Fibroblast of mammary gland (primary cell): ENCODE results near the gene WBP11.

Experiments used
- DNase-seq: peaks from one replicate; pipeline ENCODE4 v3.0.0-alpha.2; 2010; ENCODE audit warnings: low read depth
- H3K4me3 ChIP-seq: 2 replicates; pipeline ENCODE4 v1.5.1; 2011; ENCODE audit warnings: low read depth, mild to moderate bottlenecking, low read length, moderate library complexity; ENCODE audit not compliant: control insufficient read depth
- TF ChIP-seq, protein P1 (sequence below): conservative IDR thresholded peaks from 2 replicates; pipeline ENCODE4 v1.5.1; 2011; ENCODE audit warnings: low read depth, low read length, inconsistent platforms; ENCODE audit not compliant: control insufficient read depth, insufficient read depth

The WBP11 gene

DNA sequence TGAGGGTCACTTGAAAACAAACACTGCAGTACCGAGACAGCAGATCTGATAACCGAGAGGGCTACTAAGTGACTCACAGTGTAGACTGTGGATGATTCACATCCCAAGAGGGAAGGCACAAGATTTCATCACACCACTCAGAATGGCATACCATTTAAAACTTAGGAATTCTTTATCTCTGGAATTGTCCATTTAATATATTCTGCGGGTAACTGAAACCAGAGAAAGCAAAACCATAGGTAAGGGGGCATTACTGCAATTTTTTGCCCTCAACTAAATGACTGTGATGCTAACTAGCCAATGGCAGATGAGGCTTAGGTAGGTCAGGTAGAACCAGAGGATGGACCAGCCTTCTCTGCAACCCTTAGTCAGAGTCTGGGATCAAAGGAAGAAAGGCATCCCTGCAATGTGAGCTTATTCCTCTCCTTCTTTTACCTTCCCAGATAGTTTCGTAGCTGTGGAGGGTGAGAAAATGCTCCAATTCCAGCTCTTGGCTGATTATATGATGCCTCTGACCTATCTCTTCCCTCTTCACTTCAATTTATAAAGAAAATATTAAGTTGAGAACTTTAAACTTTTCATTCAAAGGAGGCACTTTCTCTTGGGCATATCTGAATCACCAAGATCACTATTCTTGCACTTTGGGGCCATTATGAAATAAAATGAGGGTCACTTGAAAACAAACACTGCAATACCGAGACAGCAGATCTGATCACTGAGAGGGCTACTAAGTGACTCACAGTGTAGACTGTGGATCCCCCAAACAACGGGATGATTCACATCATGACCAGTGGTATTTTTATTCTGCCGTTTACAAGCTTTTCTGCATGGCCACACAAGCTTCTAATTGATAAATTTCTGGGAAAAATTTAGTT, 33.3 kb upstream of the WBP11 start:
- TF ChIP-seq, protein P1, sequence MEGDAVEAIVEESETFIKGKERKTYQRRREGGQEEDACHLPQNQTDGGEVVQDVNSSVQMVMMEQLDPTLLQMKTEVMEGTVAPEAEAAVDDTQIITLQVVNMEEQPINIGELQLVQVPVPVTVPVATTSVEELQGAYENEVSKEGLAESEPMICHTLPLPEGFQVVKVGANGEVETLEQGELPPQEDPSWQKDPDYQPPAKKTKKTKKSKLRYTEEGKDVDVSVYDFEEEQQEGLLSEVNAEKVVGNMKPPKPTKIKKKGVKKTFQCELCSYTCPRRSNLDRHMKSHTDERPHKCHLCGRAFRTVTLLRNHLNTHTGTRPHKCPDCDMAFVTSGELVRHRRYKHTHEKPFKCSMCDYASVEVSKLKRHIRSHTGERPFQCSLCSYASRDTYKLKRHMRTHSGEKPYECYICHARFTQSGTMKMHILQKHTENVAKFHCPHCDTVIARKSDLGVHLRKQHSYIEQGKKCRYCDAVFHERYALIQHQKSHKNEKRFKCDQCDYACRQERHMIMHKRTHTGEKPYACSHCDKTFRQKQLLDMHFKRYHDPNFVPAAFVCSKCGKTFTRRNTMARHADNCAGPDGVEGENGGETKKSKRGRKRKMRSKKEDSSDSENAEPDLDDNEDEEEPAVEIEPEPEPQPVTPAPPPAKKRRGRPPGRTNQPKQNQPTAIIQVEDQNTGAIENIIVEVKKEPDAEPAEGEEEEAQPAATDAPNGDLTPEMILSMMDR: no peak
- peak; percentile 90 for DNase-seq
- no peak overlapping the region for H3K4me3 ChIP-seq

- no peak for DNase-seq
- H3K4me3 ChIP-seq: no peak overlapping the region
- TF ChIP-seq, protein P1: no peak
Observed at GRCh38 chr12:14834509-14834908, 31.2 kb upstream of the WBP11 start.

- DNase-seq: peak; percentile 15
- no peak overlapping the region for H3K4me3 ChIP-seq
- TF ChIP-seq, protein P1: no peak
Observed at GRCh38 chr12:14833952-14834351, 30.7 kb upstream of the WBP11 start.

DNA sequence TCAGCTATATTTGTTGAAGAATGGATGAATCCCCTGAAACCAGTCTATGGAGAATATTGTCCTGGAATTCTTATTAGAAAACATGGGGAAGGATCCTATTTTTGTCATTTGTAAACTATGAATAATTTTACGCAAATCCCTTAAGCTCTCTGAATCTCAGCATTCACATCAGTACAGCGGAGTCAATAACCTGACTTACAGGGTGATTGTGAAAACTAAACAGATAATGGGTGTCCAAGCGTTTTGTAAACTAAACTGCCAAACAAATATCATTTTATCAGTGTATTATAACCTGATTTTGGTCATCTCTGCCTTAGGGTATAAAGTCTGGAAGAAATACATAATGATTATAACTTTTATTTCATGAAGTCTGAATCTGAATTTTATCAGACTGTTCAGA, 30.1 kb upstream of the WBP11 start:
- no peak overlapping the region for H3K4me3 ChIP-seq
- DNase-seq: no peak
- TF ChIP-seq, protein P1: no peak

DNA sequence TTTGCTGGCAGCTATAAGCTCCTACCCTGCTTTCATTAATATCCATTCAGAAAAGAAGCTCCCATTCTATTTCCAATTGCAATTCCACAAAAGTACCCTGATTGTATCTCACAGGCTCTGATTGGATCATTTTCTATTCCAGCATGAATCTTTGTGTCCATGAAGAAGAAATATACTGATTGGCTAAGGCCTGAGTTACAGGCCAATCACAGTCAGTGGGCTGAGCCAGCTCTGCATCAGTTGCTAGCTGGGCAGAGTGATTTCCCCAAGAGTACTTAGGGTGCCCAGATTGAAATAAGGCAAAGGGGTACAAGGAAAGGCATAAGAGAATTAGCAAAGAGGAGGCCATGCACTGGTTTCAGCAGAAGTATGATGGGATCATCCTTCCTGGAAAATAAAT, 25.6 kb upstream of the WBP11 start:
- DNase-seq: peak; percentile 43
- TF ChIP-seq, protein P1: no peak
- no peak overlapping the region for H3K4me3 ChIP-seq

DNA sequence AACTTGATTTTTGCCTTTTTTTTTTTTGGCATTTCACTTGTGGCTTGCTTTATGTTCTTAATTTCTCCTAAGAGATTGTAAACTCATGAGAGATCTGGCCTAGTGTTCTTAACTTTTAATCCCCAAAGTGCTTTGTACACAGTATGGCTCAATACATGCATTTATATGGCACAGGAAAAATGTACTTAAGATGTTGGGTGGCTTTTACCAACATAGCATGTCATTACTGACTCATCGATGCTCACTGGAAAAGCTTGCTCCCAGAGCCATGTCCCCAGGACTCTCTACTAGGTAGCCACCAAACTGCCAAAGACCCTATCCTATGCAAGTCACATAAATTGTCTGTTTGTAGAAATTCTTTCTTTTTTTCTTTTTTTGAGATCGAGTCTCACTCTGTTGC, 23.8 kb upstream of the WBP11 start:
- DNase-seq: peak; percentile 23
- TF ChIP-seq, protein P1: no peak
- H3K4me3 ChIP-seq: no peak overlapping the region

DNA sequence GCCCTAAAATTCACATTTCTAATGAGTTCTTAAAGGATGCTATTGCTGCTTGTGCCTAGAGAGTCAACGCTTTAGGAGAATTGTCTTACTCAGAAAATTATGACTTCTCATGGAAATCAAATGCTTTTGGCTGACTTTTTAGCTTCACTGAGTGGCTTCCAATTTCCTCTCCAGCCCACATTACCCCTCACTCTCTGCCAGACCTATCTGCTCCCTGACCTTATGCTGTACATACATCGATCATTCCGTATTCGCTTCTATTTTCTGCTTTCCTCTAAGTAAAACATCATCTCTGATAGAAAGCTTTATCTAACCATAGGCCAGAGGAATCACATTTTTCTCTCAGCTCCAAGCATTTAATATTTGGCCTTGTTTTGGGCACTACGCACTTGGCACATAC, 23.2 kb upstream of the WBP11 start:
- no peak for DNase-seq
- TF ChIP-seq, protein P1: no peak
- no peak overlapping the region for H3K4me3 ChIP-seq
